GM19351 (cell line): ENCODE results near the gene PNPLA2.

Experiments
- ATAC-seq: cut with Tn5 transposase; IDR thresholded peaks from one replicate; pipeline ENCODE4 v1.9.1; 2021; ENCODE audit warnings: mild to moderate bottlenecking, moderate library complexity; ENCODE audit not compliant: unreplicated experiment

PNPLA2 gene

DNA sequence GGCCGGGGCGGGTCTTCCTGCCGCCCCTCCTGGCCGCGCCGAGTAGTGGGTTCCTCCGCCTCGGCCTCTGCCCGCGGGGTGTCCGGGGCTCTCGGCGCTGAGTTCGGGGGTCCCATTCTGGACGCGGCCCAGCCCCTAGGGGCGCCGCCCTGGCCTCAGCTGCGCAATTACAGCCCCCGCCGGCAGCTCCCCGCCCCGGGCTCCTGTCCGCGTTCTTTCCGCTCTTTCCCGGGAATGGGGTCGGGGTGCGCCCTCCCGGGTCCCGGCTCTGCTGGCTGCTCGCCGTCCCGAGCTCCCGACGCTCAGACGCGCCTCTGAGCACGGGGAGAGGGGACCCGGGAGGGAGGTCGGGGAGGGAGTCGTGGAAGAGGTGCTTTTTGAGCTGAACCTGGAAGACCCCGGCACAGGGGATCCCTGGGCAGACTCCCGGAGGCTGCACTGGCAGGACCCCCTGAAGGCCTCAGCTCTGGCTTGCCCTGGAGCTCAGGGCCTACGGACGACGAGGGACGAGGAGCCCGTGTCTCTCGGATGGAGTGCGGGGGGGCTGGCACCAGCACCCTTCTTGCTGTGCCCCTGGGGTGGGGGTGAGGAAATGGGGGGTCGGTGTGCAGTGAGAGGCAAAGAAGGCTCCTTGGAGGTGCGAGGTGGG lies 24.5 kb downstream of the PNPLA2 start:
- peak; percentile 8 for ATAC-seq

DNA sequence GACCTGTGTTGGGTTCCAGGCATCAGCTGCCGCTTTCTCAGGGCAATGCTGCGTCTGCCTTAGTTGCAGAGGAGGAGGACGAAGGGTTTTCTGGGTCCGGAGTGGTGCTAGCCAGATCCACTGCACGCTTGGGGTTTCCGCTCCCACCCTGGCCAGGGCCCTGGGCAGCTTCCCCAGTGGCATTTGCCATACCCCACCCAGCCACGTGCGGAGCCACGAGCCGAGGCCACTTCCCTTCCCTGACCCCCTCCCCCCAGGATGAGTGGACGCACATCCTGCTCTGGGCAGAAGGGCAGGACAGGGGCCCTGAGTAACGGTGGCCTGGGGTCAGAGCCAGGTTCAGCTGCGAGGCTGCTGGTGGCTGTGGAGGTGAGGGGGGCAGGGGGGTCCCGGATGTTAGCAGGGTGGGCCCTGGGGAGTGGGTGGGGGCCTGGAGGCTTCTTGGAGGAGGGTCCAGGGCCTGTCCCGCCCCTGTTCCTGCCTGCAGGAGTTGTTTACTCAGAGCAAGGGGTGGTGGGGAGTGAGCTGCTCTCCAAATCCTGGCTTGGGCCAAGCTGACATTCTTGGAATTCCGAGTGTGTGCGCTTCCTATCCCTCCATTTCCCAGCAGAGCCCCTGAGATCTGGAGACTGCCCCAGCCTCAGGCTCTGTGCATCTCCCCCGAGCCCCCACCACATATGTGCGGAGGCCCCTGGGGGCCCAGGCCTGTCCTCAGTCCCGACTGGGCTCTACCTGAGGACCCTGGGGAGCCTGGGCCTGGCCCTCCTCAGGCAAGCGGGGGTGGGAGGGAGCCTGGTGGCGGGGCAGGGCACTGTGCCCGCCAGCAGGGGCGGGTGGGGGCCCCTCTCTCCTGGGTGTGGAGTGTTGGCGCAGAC lies 25.3 kb downstream of the PNPLA2 start:
- ATAC-seq = no peak

DNA sequence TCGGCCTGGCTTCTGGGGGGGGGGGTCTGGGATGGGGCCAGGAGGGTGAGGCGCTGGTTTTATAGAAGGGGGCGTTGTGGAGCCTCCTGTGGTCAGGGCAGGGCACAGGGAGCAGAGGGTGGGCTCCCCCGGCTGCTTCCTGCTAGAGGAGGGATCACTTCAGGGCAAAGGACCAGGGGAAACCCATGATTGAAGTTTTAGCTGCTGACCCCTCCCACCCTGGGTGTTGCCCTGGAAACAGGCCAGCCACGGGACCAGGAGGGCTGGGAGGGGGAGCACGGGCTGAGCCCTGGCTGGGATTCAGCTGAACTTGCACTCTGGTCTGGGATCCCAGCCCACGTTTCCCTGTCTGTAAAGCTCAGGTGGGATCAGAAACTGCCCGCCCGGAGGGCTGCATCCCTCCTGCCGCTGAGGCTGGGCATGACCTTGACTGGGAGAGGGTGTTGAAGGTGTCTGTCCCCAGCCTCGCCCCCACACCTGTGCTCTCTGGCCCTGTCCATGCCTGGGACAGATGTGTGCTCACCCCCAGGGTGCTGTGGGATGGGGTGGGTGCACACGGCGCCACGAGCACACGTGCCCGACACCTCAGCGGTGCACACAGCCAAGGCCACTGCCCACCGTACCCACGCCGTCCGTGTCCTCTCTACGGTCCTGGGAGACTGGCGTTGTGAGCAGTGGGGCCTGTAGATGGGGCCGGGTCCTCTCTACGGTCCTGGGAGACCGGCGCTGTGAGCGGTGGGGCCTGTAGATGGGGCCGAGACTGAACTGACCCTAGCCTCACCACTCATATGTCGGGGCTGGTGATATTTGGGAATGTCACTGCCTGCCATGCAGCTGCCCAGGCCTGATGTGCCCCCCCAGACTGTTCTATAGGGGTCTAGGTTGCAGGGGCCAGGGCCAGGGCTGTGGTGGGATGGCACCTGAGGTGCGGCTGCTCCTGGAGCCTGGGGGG lies 26.3 kb downstream of the PNPLA2 start:
- no peak for ATAC-seq

DNA sequence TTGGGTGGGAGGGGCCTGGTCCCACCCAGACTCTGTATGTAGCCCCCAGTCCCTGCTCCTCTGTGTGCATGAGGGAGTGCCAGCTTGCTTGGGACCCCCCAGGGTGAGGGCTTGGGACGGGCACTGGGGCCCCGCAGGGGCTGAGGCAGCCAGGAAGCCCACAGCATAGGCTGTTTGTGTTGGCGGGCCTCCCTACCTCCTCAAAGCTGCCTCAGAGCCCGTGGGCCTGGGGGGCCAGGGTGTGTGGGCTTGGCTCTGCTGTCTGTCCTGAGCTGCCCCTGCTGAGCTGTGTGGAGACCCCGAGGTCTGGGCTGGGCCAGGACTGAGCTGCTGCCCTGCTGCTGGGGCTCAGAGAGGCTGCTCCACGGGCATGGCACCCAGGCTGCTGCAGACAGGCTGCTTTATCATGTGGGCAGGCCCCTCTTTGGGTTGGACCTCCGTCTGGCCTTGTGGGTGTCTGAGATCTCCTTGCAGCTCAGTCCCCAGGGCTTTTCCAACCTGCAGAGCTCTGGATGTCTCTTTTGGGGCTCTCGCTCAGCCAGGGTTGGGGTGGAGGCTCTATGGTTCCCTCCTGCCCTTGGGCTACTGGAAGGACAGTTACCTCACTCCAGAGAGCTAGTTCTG lies 27.3 kb downstream of the PNPLA2 start:
- no peak for ATAC-seq

DNA sequence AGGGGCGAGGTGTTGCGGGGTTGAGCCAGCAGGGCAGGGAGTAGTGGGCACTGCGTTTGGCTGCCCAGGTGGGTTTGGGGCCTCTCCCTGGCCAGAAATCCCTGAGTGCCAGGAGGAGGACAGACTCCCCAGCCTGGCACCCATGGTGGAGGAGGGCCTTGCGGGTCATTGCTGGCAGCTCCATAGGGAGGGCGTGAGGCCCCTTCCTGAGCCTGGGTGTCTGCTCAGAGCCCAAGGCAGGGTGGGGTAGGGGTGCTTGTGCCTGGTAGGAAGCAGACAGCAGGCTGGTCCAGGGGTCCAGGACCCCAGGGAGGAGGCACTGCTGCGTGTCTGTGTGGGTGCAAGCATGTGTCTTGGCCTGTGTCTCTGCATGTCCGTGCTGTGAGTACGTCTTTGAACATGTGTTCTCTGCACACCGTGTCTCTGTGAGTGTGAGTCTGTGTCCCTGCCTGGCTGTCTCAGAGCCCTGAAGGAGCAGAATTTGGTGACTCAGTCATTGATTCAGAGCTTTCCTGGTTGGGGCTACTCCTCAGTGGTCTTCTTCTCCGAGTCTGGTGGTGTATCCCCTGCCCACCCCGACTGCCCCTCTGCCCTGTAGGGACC lies 27.9 kb downstream of the PNPLA2 start:
- ATAC-seq = no peak

DNA sequence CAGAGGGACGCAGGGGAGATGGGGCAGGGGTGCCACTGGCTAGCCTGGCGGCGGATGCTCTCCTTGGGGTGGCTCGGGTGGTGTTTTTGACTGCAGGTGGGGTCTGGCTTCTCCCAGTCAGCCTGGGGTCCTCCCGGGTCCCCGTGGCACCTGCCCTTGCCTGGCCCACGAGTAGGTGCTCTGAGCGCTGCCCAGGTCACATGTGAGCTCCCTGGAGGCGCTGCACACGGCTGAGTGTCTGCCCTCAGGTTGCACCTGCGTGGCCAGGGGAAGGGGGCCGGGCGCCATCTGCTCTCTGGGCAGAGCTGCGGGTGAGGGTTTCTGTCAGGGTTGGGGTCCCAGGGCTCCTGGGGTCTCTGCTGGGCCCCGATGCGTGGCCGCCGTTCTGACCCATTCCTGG lies 29.2 kb downstream of the PNPLA2 start:
- ATAC-seq = no peak

DNA sequence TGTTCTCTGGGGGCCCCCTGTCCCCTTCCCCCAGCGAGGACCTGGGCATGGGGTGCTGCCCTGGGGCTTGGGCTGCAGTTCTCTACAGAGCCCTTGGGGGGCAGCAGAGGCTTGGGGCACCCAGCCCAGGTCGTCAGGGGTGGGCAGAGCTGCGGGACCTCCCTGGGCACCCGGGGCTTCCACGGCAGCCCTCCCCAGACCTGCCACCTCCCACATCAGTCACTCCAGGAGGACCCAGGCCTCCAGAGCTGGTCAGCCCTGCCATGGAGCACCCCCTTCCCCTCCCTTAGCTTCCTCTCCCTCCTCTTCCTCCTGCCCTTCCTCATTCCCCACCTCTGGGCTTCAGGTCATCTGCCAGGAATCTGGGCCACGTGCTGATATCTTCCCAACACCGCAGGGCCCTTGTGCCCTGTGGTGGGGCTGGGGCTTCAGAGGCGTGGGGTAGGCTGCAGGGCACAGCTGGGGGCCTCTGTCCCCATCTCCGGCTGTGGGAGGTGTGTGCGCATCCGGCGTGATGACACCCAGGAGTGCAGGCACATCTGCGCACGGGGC lies 29.7 kb downstream of the PNPLA2 start:
- ATAC-seq = peak; percentile 49

DNA sequence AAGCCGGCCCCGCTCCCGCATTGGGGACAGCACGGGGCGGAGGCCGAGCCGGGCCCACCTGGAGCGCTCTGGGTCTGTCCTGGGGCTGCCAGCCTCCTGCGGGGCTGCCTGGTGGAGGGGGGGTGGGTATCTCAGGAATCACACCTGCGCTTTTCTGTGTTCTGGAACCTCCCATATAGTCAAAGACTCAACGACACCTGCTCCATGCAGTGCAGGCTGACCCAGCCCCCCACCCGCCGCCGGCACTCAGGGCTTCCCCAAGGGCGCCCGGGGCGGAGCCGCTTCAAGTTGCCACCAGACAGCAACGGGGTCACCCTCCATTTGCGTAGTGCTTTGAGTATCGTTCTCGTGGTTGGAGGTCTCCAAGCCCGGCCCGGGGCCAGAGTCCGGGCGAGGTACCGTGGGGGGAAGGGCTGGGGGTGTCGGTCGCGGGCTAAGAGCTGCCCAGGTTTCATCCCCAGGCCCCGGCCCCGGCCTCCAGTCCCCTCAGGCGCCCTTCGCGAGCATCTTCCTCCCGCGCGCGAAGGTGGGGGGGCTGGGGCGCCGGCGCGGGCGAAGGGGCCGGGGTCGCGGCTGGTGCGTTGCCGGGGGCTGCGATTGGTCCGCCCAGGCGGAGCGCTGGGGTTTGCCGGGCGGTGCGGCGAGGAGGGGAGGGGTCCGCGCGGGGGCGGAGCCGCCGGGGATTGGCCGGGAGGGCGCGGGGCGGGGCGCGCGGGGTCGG lies 30.6 kb downstream of the PNPLA2 start:
- ATAC-seq = no peak

DNA sequence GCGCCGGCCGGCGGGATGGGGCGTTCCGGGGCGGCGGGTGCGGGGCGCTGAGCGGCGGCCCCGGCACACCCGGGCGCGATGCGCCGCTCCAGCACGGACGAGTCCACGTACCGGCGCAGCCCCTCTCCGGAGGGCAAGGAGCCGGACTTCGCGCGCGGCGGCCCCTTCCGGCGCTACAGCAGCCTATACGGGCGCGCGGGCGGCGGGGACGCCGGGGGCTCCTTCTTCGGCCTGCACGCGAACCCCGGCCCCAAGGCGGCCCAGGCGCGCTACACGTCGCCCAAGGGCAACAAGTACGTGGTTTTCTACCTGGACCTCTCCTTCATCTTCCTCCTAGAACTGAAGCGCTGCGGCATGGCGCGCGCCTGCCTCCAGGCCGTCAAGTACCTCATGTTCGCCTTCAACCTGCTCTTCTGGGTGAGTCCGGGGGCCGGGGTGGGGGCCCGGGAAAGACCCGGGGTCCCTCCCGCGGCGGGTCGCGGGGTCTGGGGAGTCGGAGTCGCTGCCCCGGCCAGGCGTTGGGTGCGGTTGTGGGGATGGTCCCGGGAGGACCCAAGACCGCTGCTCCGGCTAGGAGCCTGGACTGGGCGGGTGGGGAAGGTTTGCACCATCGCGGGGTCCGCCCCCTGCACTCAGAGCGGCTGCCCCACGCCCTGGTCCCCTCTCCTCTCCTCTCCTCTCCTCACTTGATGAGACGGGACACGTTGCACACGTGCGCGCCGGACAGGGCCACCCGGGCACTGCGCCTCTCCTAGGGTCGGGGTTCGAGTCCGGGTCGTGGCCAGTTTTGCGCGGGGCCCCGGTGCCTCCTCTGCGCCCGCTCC lies 31.4 kb downstream of the PNPLA2 start:
- ATAC-seq = no peak

DNA sequence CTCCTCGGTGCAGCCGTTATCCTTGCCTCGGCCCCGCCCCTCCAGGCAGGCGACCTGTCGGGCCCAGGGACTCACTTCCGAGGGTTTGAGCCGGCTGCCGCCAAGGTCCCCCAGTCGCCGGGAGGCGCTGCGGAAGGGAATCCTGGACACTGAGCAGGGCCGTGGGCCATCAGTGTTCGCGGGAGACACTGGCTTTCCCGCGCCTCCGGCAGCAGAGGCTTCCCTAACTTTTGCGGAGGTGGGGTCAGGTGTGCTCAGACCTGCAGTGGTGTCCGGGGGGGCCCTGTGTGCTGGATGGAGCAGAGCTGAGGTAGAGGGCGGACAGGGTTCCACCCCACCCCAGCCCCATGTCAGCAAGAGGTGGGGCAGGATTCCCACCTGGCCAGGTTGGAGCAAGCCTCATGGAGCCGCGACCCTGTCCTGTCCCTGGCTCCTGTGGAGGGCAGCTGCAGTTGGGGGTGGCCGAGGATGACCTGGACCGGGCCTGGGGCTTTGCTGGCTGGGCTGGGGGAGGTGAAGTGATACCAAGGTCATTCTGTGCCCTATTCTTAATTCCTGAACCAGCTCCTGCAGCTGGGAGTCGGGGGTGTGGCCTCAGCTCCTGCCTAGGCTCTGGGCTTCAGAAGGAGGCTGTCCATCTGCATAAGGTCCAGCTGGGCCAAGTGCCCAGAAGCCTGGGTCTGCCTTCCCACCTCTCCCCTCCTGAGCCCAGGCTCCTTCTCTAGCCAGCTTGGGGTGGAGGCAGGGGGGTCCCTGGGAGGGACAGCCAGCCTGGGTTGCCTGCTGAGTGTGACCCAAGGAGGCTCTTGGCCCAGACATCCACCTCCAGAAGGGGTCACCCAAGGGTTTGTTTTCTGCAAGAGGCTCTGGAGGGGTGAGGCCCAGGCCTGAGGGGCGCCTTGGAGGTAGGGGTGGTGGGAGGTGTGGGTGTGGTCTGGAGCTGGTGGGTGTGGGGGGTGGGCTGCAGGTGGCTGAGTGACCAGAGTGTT lies 32.4 kb downstream of the PNPLA2 start:
- no peak for ATAC-seq

DNA sequence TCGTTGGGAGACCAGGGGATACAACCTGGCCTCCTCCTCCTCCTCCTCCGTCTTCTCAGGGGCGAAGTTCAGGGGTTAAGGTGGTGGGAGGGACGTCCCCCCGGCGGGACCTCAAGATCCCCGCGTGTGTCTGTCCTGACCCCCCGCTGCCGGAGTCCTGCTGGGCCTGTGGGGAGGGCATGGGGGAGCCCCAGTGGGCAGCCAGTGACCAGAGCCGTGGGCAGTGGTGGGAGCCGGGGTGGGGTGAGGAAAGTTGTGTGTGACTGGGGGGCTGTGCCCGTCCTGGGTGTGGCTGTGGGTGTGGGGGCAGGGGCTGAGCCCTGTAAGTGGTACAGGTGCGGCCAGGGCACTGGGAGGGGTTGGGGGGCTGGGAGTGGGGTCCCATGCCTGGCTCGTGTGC lies 34.0 kb downstream of the PNPLA2 start:
- no peak for ATAC-seq

DNA sequence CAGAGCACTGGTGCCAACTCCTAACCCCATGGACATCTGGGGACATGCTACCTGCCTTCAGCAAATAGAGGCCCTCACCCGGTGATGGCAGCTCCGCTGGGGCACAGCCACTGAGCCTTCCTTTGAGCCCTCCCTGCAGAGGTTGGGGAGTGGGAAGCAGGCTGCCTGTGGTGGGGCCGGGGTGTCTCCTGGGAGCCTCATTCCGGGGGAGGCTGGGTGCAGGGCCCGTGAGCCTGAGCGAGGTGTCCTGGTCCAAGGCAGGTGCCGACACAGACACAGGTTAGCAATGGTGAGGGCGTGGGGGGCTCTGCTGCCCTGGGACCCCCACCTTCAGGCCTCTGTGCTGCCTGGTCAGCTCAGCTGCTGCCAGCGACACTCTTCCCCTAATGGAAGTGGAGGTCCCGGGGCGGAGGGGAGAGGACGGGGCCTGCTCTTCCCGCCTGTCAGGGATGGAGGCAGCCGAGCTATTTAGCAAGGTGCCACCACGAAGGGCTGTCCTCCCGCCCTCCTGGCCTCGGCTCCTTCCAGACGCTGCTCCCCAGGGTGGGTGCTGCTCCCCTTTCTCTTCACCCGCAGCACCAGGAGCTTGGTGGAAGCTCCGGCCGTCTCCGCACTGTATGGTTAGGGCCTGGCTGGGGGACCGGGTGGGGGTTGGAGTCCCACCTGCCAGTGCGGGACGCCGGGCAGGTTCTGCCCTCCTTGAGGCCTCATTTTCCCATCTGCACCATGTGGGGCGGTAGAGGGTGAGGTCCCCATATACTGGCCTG lies 35.2 kb downstream of the PNPLA2 start:
- ATAC-seq = no peak

DNA sequence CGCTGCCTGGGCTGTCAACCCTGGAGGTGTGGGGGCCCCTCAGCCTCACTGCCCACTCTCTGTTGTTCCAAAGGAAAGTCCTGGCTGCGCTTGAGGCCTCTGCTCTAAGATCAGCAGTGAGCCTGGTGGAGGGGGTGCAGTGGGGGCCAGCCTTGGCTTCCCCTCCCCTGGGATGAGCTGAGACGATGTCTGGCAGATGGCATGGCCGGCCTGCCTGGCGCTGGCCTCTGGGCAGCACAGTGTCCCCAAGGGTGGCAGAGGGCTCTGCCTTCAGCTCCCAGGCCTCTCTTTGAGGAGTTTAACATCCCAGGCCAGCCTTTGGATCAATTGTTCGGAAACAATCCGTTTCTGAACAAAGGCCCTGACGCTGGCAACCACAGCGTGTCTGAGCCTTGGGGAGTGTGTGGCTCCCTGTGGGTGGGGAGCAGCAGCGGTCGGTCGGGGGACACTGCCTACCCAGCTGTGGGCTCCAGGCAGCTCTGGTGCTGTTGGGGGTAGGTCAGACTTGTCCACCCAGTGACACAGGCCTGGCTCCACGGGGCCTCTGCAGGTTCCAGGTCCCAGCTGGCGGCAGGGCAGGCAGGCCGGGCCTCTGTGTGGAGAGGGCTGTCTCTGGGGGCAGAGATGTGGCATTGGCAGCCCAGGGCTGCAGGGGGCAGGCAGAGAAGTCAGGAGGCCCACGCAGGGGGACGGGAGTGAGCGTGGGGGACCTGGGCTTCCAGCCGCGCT lies 36.1 kb downstream of the PNPLA2 start:
- ATAC-seq = no peak

DNA sequence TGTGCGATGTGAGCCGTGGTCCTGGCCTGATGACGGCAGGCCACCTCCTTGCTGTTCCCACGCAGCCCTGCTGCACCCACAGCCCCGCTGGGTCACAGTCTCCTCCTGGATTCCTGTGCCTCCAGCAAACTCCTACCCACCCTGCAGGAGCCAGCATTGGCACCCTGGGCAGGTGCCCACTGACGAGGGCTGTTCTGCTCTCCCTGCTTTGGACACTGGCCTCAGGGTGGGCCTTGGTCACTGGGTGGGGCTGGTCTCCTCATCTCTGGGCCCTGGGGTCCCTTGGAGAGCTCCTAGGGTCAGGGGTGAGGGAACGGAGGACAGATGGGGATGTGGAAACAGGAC lies 36.6 kb downstream of the PNPLA2 start:
- ATAC-seq = no peak

DNA sequence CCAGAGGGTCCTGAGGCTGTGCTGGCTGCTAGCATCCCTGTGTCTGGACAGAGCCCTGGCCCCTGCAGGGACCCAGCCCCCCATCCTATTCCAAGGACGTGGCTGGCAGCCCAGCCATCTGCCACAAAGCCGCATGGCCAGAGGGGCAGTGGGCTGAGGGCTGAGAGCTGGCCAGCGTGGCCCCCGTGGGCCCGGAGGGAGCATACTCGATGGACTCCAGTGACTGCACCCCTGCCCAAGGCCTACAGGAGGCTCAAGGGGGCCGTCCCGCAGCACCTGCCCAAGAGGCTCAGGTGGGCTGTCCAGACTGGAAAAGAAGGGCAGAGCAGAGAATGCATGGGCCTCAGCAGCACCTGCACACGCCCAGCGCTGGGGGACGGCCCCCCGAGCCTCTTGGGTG lies 37.1 kb downstream of the PNPLA2 start:
- ATAC-seq = no peak

DNA sequence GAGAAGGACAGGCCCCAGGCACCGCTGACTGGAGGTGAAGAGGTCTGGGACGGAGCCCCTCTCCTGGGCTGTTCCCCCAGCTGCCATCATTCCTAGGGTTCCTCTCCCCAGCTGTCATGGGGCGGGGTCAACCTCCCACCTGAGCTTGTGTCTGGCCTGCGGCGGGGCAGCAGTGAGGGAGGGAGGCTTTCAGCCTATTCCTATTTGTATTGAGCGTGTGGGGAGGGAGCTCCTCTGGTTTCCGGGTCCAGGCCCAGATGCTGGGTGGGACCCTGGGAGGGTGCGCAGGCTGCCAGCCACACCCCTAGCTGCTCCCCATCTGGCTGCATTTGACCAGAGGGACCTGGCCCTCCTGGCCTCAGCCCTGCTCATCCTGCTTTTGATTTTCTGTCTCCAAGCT lies 37.7 kb downstream of the PNPLA2 start:
- ATAC-seq = no peak
